ENCODE data around the gene C19orf47.
A peak's percentile ranks its signal among the peaks of the same experiment; 100 is the strongest.
"Not testable (repeated sequence)": the region's sequence is repeated elsewhere in the genome, so short reads cannot be mapped to it uniquely, and the experiment has no call there.

C19orf47 gene

GRCh38 chr19:40376286-40376862, 28.2 kb upstream of the C19orf47 start:
- no peak for DNase-seq

GRCh38 chr19:40374084-40374483, 25.9 kb upstream of the C19orf47 start:
- no peak for DNase-seq

GRCh38 chr19:40371802-40372122, 23.6 kb upstream of the C19orf47 start:
- DNase-seq: no peak

GRCh38 chr19:40370997-40371801, 23.0 kb upstream of the C19orf47 start:
- DNase-seq: no peak

GRCh38 chr19:40370253-40370652, 22.1 kb upstream of the C19orf47 start:
- not testable (repeated sequence) for DNase-seq

- DNase-seq: no peak
These were observed 21.6 kb upstream of the C19orf47 start for GRCh38 chr19:40369797-40370196.

GRCh38 chr19:40367577-40368434, 19.6 kb upstream of the C19orf47 start:
- DNase-seq: no peak

- DNase-seq: no peak
These were observed 18.7 kb upstream of the C19orf47 start for GRCh38 chr19:40366697-40367561.

GRCh38 chr19:40365613-40366401, 17.6 kb upstream of the C19orf47 start:
- DNase-seq: peak; percentile 6

GRCh38 chr19:40365010-40365409, 16.8 kb upstream of the C19orf47 start:
- no peak for DNase-seq

GRCh38 chr19:40363069-40363468, 14.9 kb upstream of the C19orf47 start:
- no peak for DNase-seq

- no peak for DNase-seq
These were observed 14.0 kb upstream of the C19orf47 start for GRCh38 chr19:40362160-40362559.

GRCh38 chr19:40360708-40361241, 12.6 kb upstream of the C19orf47 start:
- no peak for DNase-seq

- no peak for DNase-seq
These were observed 12.0 kb upstream of the C19orf47 start for GRCh38 chr19:40360020-40360707.

GRCh38 chr19:40358773-40359172, 10.6 kb upstream of the C19orf47 start:
- no peak for DNase-seq

GRCh38 chr19:40357640-40358039, 9.4 kb upstream of the C19orf47 start:
- no peak for DNase-seq

- DNase-seq: no peak
These were observed 8.7 kb upstream of the C19orf47 start for GRCh38 chr19:40356681-40357595.

- no peak for DNase-seq
These were observed 7.9 kb upstream of the C19orf47 start for GRCh38 chr19:40355975-40356680.

- peak; percentile 9 for DNase-seq
These were observed 837 bp upstream of the C19orf47 start for GRCh38 chr19:40348961-40349507.
